PFSK-1 (cell line): ENCODE results near the gene CARD9.

ENCODE experiments used
- FOXP2 ChIP-seq: optimal IDR thresholded peaks from 2 replicates; pipeline ENCODE3; 2011; ENCODE audit warnings: borderline replicate concordance, control low read depth, inconsistent platforms; ENCODE audit not compliant: insufficient read depth; ENCODE audit errors: extremely low read length, extremely low read depth
- POLR2AphosphoS5 ChIP-seq: IDR thresholded peaks from 2 replicates; pipeline ENCODE4 v1.6.1; 2012; ENCODE audit warnings: low read depth, mild to moderate bottlenecking, control low read depth, low read length, moderate library complexity
- SIN3A ChIP-seq: IDR thresholded peaks from 2 replicates; pipeline ENCODE4 v1.6.1; 2012; ENCODE audit warnings: mild to moderate bottlenecking, low read length, moderate library complexity, borderline replicate concordance; ENCODE audit not compliant: insufficient read depth
- TAF1 ChIP-seq: IDR thresholded peaks from 2 replicates; pipeline ENCODE4 v1.6.1; 2012; ENCODE audit warnings: low read length, control low read depth, borderline replicate concordance; ENCODE audit not compliant: insufficient read depth
- TF ChIP-seq, protein P1 (sequence below), 2 experiments: IDR thresholded peaks; 2 replicates each; pipeline versions ENCODE4 v1.6.1 to v1.8.0; 2011 to 2012; ENCODE audit warnings: low read depth in 2 of 2, low read length in 2 of 2, control low read depth in 1 of 2, inconsistent platforms in 1 of 2, mild to moderate bottlenecking in 1 of 2, moderate library complexity in 1 of 2; ENCODE audit not compliant: insufficient read depth in 1 of 2

Gene CARD9

DNA sequence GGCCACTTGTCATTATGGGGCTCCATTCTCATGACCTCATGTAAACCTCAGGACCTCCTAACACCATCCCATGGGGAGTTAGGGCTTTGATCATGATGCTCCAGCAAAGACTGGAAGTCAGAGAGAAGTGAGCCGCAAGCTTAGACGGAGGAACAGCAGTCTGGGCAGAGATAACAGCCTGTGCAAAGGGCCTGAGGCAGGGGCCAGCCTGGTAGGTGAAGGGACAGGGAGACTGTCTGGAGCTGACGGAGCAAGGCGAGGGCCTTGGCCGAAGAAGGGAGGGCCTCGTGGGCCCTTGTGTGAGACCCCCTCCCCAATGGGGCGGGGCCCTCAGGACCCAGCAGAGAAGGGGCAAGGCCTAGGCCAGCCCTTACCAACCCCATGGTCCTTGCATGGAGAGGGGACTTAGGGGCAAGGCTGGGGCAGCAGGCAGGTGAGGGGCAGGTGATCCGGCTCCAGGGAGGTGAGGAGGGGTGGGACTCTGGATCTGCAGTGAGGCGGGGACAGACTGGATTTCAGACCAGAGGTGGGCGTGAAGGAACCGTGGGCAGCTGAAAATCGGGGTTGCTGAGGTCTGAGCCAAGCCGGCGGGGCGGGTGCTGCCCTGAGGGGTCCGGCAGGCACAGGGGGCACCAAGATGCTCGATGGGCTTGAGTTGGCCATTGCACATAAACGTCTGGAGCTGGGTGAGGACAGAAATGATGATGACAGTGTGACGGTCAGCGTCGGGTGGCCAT lies 28.8 kb downstream of the CARD9 start:
- TF ChIP-seq TAF1 = no peak
- TF ChIP-seq POLR2AphosphoS5 = no peak
- TF ChIP-seq, protein P1, sequence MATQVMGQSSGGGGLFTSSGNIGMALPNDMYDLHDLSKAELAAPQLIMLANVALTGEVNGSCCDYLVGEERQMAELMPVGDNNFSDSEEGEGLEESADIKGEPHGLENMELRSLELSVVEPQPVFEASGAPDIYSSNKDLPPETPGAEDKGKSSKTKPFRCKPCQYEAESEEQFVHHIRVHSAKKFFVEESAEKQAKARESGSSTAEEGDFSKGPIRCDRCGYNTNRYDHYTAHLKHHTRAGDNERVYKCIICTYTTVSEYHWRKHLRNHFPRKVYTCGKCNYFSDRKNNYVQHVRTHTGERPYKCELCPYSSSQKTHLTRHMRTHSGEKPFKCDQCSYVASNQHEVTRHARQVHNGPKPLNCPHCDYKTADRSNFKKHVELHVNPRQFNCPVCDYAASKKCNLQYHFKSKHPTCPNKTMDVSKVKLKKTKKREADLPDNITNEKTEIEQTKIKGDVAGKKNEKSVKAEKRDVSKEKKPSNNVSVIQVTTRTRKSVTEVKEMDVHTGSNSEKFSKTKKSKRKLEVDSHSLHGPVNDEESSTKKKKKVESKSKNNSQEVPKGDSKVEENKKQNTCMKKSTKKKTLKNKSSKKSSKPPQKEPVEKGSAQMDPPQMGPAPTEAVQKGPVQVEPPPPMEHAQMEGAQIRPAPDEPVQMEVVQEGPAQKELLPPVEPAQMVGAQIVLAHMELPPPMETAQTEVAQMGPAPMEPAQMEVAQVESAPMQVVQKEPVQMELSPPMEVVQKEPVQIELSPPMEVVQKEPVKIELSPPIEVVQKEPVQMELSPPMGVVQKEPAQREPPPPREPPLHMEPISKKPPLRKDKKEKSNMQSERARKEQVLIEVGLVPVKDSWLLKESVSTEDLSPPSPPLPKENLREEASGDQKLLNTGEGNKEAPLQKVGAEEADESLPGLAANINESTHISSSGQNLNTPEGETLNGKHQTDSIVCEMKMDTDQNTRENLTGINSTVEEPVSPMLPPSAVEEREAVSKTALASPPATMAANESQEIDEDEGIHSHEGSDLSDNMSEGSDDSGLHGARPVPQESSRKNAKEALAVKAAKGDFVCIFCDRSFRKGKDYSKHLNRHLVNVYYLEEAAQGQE (IDR thresholded peaks at IDR 0.05; ENCODE audit: insufficient read depth in 1 of 2, low read depth in 2 of 2, low read length in 2 of 2) = no peak
- TF ChIP-seq SIN3A = no peak
- no peak for TF ChIP-seq FOXP2

GRCh38 chr9:136343884-136344269 lies 29.6 kb downstream of the CARD9 start:
- TF ChIP-seq SIN3A (no peak), FOXP2 (no peak), POLR2AphosphoS5 (no peak), TAF1 (no peak)
- TF ChIP-seq, protein P1 (IDR thresholded peaks at IDR 0.05; ENCODE audit: insufficient read depth in 1 of 2, low read depth in 2 of 2, low read length in 2 of 2) = no peak

DNA sequence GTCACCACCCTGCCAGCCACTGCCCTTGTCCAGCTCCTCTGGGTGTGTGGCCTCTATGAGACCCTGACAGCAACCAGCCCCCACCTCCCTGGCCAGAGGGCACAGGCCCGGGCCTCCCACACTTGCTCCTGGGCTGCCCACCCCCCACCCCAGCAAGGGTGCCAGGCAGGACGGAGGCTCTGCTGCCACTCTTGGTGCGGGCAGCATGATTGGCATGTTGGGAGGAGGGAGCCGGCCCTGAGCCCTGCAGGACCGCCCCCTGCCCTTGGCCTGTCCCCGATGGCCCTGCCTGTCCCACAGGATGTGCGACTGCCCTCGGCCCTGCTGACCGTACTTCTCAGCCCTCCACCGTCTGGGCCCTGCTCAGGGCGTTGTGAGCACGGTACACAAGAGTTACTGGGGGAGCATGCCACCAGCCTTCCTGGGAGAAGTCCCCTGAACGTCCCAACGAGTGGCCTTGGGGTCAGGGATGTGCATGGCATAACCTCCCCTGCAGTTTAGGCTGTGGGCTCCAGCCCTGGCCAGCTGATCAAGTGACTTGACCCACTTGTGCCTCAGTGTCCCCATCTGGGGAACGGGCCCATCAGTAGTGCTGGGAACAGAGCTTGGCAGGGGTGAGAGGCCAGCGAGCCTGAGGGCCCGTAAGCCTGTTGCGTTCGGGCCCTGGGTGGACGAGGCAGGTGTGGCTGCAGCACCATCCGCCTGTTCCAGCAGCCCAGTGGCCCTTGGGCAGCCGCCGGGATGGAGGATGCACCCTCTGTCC lies 30.2 kb downstream of the CARD9 start:
- TF ChIP-seq, protein P1 (IDR thresholded peaks at IDR 0.05; ENCODE audit: insufficient read depth in 1 of 2, low read depth in 2 of 2, low read length in 2 of 2) = no peak
- TF ChIP-seq TAF1 (no peak), POLR2AphosphoS5 (no peak), SIN3A (no peak), FOXP2 (no peak)

DNA sequence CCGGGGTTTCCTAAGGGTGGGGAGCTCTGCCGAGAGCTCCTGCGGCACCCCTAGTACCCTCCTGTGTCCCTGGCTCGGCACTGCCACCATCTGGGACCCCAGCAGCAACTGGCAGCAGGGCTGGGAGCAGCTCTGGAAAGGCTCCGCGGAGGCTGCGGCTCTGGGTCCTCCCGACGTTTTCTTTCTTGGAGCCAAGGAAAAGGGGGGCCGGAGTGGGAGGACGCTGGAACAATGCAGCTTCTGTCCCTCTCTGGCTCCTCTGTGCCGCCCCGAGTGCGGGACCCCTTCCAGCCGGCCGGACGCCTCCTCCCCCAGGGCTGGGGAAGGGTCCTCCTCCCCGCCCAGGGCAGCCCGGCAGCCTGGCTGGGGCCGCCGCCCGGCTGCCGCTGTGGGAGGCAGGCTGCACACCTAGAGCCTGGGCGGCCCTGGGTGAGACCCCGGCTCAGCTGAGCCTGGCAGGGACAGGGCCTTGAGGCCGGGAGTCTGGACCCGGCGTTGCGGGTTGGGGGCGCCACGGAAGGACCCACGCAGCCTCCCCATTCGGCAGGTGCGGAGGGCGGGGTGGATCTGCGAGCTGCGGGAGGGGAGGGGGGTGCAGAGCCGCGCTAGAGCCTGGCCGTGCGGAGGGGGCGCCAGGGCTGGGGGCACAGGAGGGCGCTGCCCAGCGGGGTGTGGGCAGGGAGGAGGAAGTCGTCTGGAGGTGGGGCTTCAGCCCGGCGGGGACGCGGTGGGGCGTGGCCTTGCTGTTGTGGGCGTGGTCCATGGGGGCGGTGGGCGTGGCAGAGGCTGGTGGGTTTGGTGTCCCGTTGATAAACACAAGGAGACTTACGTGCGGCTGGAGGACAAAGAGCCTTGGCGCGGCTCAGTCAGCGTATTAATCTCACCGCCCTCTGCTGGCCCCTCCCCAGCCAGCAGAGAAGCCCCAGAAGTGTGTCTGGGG lies 31.0 kb downstream of the CARD9 start:
- no peak for TF ChIP-seq TAF1
- TF ChIP-seq SIN3A = no peak
- TF ChIP-seq, protein P1 (IDR thresholded peaks at IDR 0.05; ENCODE audit: insufficient read depth in 1 of 2, low read depth in 2 of 2, low read length in 2 of 2) = no peak
- TF ChIP-seq POLR2AphosphoS5 = no peak
